GM12864 (cell line): ENCODE results near the gene GJA1.

ENCODE experiments used
- DNase-seq: peaks from one replicate; pipeline ENCODE4 v3.0.0-alpha.2; 2011; ENCODE audit warnings: low read depth
- H3K4me3 ChIP-seq: 2 replicates; pipeline ENCODE4 v1.5.1; 2011; ENCODE audit warnings: mild to moderate bottlenecking, low read depth, low read length, control low read depth
- TF ChIP-seq, protein P1 (sequence below): IDR thresholded peaks from 2 replicates; pipeline ENCODE4 v1.5.1; 2011; ENCODE audit warnings: low read depth, mild to moderate bottlenecking, moderate library complexity, low read length, control low read depth, inconsistent platforms; ENCODE audit errors: missing control alignments

The GJA1 gene

GRCh38 chr6:121403964-121404363 is 31.5 kb upstream of the GJA1 start:
- TF ChIP-seq, protein P1, sequence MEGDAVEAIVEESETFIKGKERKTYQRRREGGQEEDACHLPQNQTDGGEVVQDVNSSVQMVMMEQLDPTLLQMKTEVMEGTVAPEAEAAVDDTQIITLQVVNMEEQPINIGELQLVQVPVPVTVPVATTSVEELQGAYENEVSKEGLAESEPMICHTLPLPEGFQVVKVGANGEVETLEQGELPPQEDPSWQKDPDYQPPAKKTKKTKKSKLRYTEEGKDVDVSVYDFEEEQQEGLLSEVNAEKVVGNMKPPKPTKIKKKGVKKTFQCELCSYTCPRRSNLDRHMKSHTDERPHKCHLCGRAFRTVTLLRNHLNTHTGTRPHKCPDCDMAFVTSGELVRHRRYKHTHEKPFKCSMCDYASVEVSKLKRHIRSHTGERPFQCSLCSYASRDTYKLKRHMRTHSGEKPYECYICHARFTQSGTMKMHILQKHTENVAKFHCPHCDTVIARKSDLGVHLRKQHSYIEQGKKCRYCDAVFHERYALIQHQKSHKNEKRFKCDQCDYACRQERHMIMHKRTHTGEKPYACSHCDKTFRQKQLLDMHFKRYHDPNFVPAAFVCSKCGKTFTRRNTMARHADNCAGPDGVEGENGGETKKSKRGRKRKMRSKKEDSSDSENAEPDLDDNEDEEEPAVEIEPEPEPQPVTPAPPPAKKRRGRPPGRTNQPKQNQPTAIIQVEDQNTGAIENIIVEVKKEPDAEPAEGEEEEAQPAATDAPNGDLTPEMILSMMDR: no peak

GRCh38 chr6:121405306-121405705 is 30.1 kb upstream of the GJA1 start:
- TF ChIP-seq, protein P1: no peak
- H3K4me3 ChIP-seq: no peak overlapping the region
- no peak for DNase-seq

More at GRCh38 chr6:121403964-121404363, 31.5 kb upstream of the GJA1 start:
- H3K4me3 ChIP-seq: no peak overlapping the region
- no peak for DNase-seq

DNA sequence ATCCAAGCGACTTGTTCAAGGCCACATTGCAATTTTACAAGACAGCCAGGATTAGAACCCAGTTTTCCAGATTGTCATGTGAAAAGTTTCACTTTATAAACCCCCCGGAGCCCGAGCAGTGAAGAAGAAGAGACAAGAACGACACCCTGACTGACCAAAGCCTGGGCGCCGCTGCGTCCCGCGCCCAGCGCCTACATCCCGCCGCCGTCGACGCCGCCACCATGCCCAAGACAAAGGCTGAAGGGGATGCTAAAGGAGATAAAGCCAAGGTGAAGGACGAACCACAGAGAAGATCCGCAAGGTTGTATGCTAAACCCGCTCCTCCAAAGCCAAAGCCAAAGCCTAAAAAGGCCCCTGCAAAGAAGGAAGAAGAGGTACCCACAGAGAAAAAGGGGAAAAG is 27.1 kb upstream of the GJA1 start:
- TF ChIP-seq, protein P1: no peak
- no peak overlapping the region for H3K4me3 ChIP-seq
- no peak for DNase-seq

DNA sequence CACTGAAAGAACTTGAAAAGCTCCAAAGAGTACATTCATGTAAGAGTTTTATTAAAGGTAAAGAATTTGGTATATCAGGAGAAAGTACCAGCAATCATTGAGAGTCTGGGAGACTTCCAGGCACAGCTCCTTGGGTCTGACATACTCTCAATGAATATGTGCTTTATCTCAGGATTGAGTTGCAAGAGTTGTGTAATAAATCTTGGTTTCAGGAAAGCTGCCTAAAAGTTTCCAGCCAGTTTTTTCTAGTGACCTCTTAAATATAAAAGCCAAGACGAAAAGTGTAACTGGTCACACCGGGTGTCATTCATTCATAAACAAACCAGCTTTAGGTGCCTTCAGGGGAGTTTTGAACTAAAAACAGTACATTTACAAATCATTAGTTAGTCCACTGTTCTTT is 21.6 kb upstream of the GJA1 start:
- TF ChIP-seq, protein P1: no peak
- no peak overlapping the region for H3K4me3 ChIP-seq
- DNase-seq: no peak

DNA sequence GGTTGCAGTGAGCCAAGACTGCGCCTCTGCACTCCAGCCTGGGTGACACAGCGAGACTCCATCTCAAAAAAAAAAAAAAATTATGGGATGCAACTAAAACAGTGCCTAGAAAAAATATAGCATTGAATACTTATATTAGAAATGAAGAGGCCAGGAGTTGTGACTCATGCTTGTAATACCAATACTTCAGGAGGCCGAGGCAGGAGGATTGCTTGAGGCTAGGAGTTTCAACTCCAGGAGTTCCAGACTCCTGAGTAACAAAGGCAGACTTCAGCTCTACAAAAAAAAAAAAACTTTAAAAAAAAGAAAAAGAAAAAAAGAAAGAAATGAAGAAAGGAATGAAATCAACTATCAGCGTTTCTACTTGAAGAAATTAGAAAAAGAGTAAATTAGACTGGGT is 17.1 kb upstream of the GJA1 start:
- H3K4me3 ChIP-seq: no peak overlapping the region
- TF ChIP-seq, protein P1: no peak
- DNase-seq: no peak

- DNase-seq: no peak
- TF ChIP-seq, protein P1: no peak
Observed at GRCh38 chr6:121426686-121427085, 8.8 kb upstream of the GJA1 start.

DNA sequence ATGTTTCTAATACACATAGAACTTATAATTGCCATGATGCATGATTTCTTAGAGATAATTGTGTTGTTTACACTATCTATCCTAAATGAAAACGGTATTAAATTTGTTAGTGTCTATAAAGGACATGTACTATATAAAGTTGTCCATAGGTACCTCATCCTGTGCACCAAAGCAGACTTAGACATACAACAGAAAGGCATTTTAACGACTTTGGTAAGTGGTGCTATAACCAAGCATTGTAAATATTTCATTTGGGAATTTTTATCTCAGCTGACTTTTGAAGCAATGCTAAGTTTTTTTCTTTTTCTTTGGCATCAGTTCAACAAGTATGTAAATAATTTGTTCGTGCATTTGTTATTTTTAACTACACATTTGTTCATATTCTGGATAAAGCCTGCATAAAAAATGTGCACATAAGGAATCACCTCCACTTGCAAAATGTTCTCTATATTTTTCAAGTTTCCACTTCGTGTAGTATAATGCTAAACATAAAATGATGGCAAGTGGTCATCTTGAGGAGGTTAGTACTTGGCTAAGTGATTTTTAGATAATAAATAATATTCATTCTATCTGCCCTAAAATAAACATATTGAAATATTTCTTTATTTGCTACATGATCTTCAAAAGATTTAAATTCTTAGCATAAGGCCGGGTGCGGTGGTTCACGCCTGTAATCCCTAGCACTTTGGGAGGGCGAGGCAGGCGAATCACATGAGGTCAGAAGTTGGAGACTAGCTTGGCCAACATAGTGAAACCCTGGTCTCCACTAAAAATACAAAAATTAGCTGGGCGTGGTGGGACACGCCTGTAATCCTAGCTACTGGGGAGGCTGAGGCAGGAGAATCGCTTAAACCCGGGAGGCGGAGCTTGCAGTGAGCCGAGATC is 6.3 kb upstream of the GJA1 start:
- no peak overlapping the region for H3K4me3 ChIP-seq
- TF ChIP-seq, protein P1: no peak
- no peak for DNase-seq

More at GRCh38 chr6:121426686-121427085, 8.8 kb upstream of the GJA1 start:
- no peak overlapping the region for H3K4me3 ChIP-seq
